Neural progenitor cell (in vitro differentiated cells): Measurements from ENCODE around the gene CELF4.

ENCODE experiments used
- CTCF ChIP-seq: fragments of 200-600 bp; sonication (generic); IDR thresholded peaks from 2 replicates; pipeline ENCODE4 v1.5.1; 2017; ENCODE audit warnings: antibody characterized with exemption, mild to moderate bottlenecking
- EZH2 ChIP-seq: fragments of 200-600 bp; sonication (generic); IDR thresholded peaks from 2 replicates; pipeline ENCODE4 v1.6.1; 2017; ENCODE audit warnings: antibody characterized with exemption, mild to moderate bottlenecking, moderate library complexity
- EZH2phosphoT487 ChIP-seq: fragments of 200-600 bp; sonication (generic); IDR thresholded peaks from 2 replicates; pipeline ENCODE4 v1.6.1; 2017; ENCODE audit warnings: antibody characterized with exemption

GRCh38 chr18:37512400-37512799, 53.2 kb downstream of the CELF4 start:
- TF ChIP-seq CTCF (no peak), EZH2 (no peak), EZH2phosphoT487 (no peak)
